Heart right ventricle (tissue), 16 donors: ENCODE results near the gene CASK. TPM values are rescaled to one million over a fixed set of nuclear protein-coding genes. Genes with fewer than 3 reads are reported as not detected.
A peak's percentile ranks its signal among the peaks of the same experiment; 100 is the strongest.
"Not testable (repeated sequence)": the region's sequence is repeated elsewhere in the genome, so short reads cannot be mapped to it uniquely, and the experiment has no call there.

Experiments
- ATAC-seq, 8 donors: fragments of 200-7000 bp; cut with Tn5 transposase; one replicate each; pipeline ENCODE4 v1.9.1; 2020; ENCODE audit warnings: mild to moderate bottlenecking in 8 of 8, moderate library complexity in 8 of 8, moderate number of reproducible peaks in 1 of 8
- DNase-seq, 2 donors: peaks; one replicate each; pipeline ENCODE4 v3.0.0-alpha.2; 2020
- H3K27ac ChIP-seq, 10 donors: fragments of 200-600 bp; sonication (generic) in 2 of 10; one replicate each; pipeline versions ENCODE4 v1.5.0 to v1.8.0; 2020 to 2022; ENCODE audit warnings: mild to moderate bottlenecking in 3 of 10
- H3K27me3 ChIP-seq, 7 donors: fragments of 200-600 bp; one replicate each; pipeline ENCODE4 v1.8.0; 2021 to 2022; ENCODE audit warnings: mild to moderate bottlenecking in 2 of 7
- H3K36me3 ChIP-seq, 9 donors: fragments of 200-600 bp; sonication (generic) in 1 of 9; one replicate each; pipeline versions ENCODE4 v1.5.0 to v1.8.0; 2020 to 2022; ENCODE audit warnings: mild to moderate bottlenecking in 2 of 9
- H3K4me1 ChIP-seq, 9 donors: fragments of 200-600 bp; sonication (generic) in 1 of 9; one replicate each; pipeline versions ENCODE4 v1.5.0 to v1.8.0; 2020 to 2022; ENCODE audit warnings: mild to moderate bottlenecking in 4 of 9
- H3K4me3 ChIP-seq, 10 donors: fragments of 200-600 bp; sonication (generic) in 2 of 10; one replicate each; pipeline versions ENCODE4 v1.5.0 to v1.8.0; 2020 to 2022; ENCODE audit warnings: mild to moderate bottlenecking in 7 of 10, moderate library complexity in 2 of 10
- H3K9me3 ChIP-seq, 11 donors: fragments of 200-600 bp in 10 of 11; sonication (generic) in 2 of 11; one replicate each; pipeline versions ENCODE4 v1.5.0 to v1.8.0; 2013 to 2022; ENCODE audit warnings: mild to moderate bottlenecking in 2 of 11, control low read depth in 1 of 11, moderate library complexity in 1 of 11
- CTCF ChIP-seq, 9 donors: fragments of 200-600 bp; sonication (generic) in 2 of 9; IDR thresholded peaks; one replicate each; pipeline versions ENCODE4 v1.5.0 to v1.8.0; 2021 to 2022; ENCODE audit warnings: antibody characterized with exemption in 9 of 9, mild to moderate bottlenecking in 5 of 9, moderate library complexity in 1 of 9
- WGBS, 2 donors: extraction: QIAGEN DNeasy Blood & Tissue Kit; methylation state at CpG; one replicate each; pipeline ENCODE4 v1.1.7; 2013; ENCODE audit warnings: inconsistent platforms in 1 of 2; 5-methylcytosine and 5-hydroxymethylcytosine counted together
- intact Hi-C, 10 donors: fragments of 100-400 bp; cut with DNase I; formaldehyde crosslinking; loops; one replicate each; pipeline versions ENCODE4 v1.11.1 to v1.14.2; 2022
- polyA plus RNA-seq, 2 donors: library from polyadenylated mRNA; stranded (reverse); fragments of 200-250 nt; gene quantifications; one replicate each; pipeline ENCODE4 v1.2.3, GENCODE V29; 2013
- total RNA-seq, 10 donors: library from RNA; stranded (reverse); fragmentation: NEBNext Ultra II Directional in 3 of 10; extraction: Animal tissue kit (Norgen Biotek cat#: 25700) in 3 of 10; gene quantifications; one replicate each; pipeline versions ENCODE4 v1.2.1 to v1.2.4, GENCODE V29; 2021 to 2023
- donor health status: Arrhythmogenic right ventricular cardiomyopathy.
- donor health status: ischemic (EF 13 %, LVEDD 7.1; RV severe dilation, severe dysfunction).
- donor health status: healthy with polysubstance abuse.
- donor health status: DM: no; HTN: yes; CAD: no.
- donor health status: DM: no; HTN: no; CAD: no.
- donor health status: ischemic (EF 25% LVEDD 6.9; RV normal size, moderate dysfunction).
- donor health status: ischemic (EF 25% LVEDD 5.7; RV mildly dilated, moderate dysfunction).
- donor health status: healthy.
- donor health status: DM: yes; HTN: yes; CAD: no.
- donor health status: Ischemic cardiomyopathy.
- donor health status: ischemic (EF 35%, LVEDD 5.7; RV mildly dilated, moderate dysfunction).
- donor health status: nonischemic (EF 11% LVEDD 7.7; RV severe dilation, severe dysfunction).
- donor health status: DM: yes; HTN: yes; CAD: no.
- donor health status: PGD.
- donor health status: ischemic (EF 29% LVEDD 5.4; RV normal size, mild dysfunction).
- donor health status: nonischemic (EF 23%, LVEDD 6.1; RV moderate dilation, normal function).

Gene CASK
- total and polyA plus RNA-seq, 12 donors = 2.2 to 20.7 (median 12.7) TPM

DNA sequence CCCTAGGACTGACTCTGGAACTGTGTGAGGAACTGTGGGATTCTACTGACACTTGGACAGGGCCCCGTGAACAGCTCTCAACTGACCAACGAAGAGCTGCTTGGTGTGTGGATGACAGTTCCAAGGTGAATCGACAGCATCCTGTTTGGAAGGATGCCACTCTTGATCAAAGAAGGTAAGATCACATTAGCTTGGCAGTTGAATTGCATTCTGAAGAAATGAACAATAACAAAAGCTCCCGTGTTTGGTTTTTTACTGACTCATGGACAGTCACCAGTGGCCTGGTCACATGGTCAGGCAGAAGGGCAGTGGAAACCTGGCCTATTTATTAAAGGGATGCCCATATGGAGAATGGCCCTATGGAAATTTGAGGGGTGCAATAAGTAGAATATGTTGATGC lies 267.7 kb downstream of the CASK start:
- Histone ChIP-seq H3K27ac (no peak overlapping the region), H3K9me3 (no peaks in the 10 kb centered on the region), H3K4me1 (no peaks in the 10 kb centered on the region), H3K27me3 (peaks cover 0 to 36% (median 0%) of the 10 kb centered on the region in 7 donors), H3K4me3 (no peak overlapping the region), H3K36me3 (peaks cover 0 to 47% (median 0%) of the 10 kb centered on the region in 9 donors)
- ATAC-seq = peak in 1 of 8 donors; percentile 26
- no peak for DNase-seq
- TF ChIP-seq CTCF (IDR thresholded peaks at IDR 0.05) = no peak
- WGBS, 2 donors = 62 to 67% methylated on average over 4 of the region's 4 CpGs
- intact Hi-C loops = no loop called here

GRCh38 chrX:41655101-41655500 lies 268.3 kb downstream of the CASK start:
- H3K9me3 ChIP-seq = no peaks in the 10 kb centered on the region
- H3K27me3 ChIP-seq = peaks cover 0 to 33% (median 0%) of the 10 kb centered on the region in 7 donors
- no peak for TF ChIP-seq CTCF (IDR thresholded peaks at IDR 0.05)
- no peak for DNase-seq
- intact Hi-C loops = no loop called here
- WGBS, 2 donors = 68 to 69% methylated on average over 4 of the region's 4 CpGs
- H3K4me1 ChIP-seq = no peaks in the 10 kb centered on the region
- no peak for ATAC-seq
- no peak overlapping the region for H3K4me3 ChIP-seq
- no peak overlapping the region for H3K27ac ChIP-seq
- H3K36me3 ChIP-seq = peaks cover 0 to 41% (median 0%) of the 10 kb centered on the region in 9 donors

DNA sequence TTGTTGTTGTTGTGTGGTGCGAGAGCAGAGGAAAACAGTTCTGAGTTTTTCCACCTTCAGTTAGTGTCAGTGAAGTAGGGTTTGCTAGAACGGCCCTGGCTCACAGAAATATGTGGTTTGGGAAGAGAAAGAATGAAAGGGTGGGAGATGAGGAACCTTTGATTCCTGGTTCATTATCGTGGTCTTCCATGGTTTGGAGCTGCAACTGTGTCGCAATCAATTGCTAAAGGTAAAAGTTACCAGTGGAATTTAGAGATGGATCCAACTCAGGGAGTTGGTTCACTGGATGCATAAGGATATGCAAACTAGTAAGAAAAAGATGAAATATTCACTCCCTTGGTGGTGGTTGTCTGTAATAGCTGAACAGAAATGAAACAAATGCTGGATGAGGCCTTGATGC lies 270.2 kb downstream of the CASK start:
- Histone ChIP-seq H3K27ac (no peak overlapping the region), H3K36me3 (peaks cover 0 to 22% (median 0%) of the 10 kb centered on the region in 9 donors), H3K4me1 (no peaks in the 10 kb centered on the region), H3K4me3 (no peak overlapping the region), H3K27me3 (peaks cover 0 to 31% (median 0%) of the 10 kb centered on the region in 7 donors), H3K9me3 (peaks cover 0 to 5% (median 0%) of the 10 kb centered on the region in 11 donors)
- WGBS, 2 donors = 98 to 100% methylated on average over 4 of the region's 4 CpGs
- no peak for ATAC-seq
- TF ChIP-seq CTCF (IDR thresholded peaks at IDR 0.05) = no peak
- intact Hi-C loops = no loop called here
- DNase-seq = no peak

GRCh38 chrX:41646201-41646600 lies 277.2 kb downstream of the CASK start:
- peaks cover 0 to 35% (median 0%) of the 10 kb centered on the region in 11 donors for H3K9me3 ChIP-seq
- H3K27me3 ChIP-seq, H3K4me1 ChIP-seq, DNase-seq, H3K27ac ChIP-seq, ATAC-seq, H3K36me3 ChIP-seq, intact Hi-C loops, H3K4me3 ChIP-seq: not testable (repeated sequence)
- 67 to 81% methylated on average over 2 of the region's 2 CpGs for WGBS, 2 donors

- Histone ChIP-seq H3K4me3 (no peak overlapping the region), H3K9me3 (peaks cover 0 to 8% (median 0%) of the 10 kb centered on the region in 11 donors), H3K4me1 (no peaks in the 10 kb centered on the region), H3K27ac (no peak overlapping the region), H3K27me3 (peaks cover 0 to 18% (median 0%) of the 10 kb centered on the region in 7 donors), H3K36me3 (no peaks in the 10 kb centered on the region)
- intact Hi-C loops = no loop called here
- DNase-seq (no peak), ATAC-seq (peak in 2 of 8 donors; percentile 27 to 59)
- TF ChIP-seq CTCF (IDR thresholded peaks at IDR 0.05) = no peak
- WGBS, 2 donors = 8 to 18% methylated on average over 2 of the region's 2 CpGs
Measured at GRCh38 chrX:41634284-41634683, 289.1 kb downstream of the CASK start.
